WERI-Rb-1 (cell line): ENCODE data around the gene PBX3.

ENCODE experiments used
- DNase-seq: peaks from one replicate; pipeline ENCODE4 v3.0.0-alpha.2; 2020
- H3K27ac ChIP-seq: fragments of 250-450 bp; sonication (Bioruptor Pico); 2 replicates; pipeline ENCODE4 v1.5.1; 2020; ENCODE audit warnings: mild to moderate bottlenecking, moderate library complexity
- H3K27me3 ChIP-seq: fragments of 250-450 bp; sonication (Bioruptor Pico); 2 replicates; pipeline ENCODE4 v1.5.1; 2021; ENCODE audit warnings: mild to moderate bottlenecking, low read depth, moderate library complexity; ENCODE audit not compliant: insufficient read depth, severe bottlenecking
- H3K36me3 ChIP-seq: fragments of 250-450 bp; sonication (Bioruptor Pico); 2 replicates; pipeline ENCODE4 v1.5.1; 2020; ENCODE audit warnings: mild to moderate bottlenecking, moderate library complexity
- H3K4me3 ChIP-seq: 2 replicates; pipeline ENCODE4 v1.5.1; 2011; ENCODE audit warnings: low read depth, mild to moderate bottlenecking, control low read depth, low read length
- H3K9me3 ChIP-seq: fragments of 250-450 bp; sonication (Bioruptor Pico); 2 replicates; pipeline ENCODE4 v1.5.1; 2021; ENCODE audit warnings: mild to moderate bottlenecking, moderate library complexity; ENCODE audit not compliant: severe bottlenecking
- CTCF ChIP-seq: IDR thresholded peaks from 2 replicates; pipeline ENCODE4 v1.5.1; 2011; ENCODE audit warnings: low read depth, mild to moderate bottlenecking, control low read depth, inconsistent platforms, low read length

The PBX3 gene

GRCh38 chr9:125959315-125959714, 212.1 kb downstream of the PBX3 start:
- no peak overlapping the region for H3K4me3 ChIP-seq
- peaks cover 31% of the 10 kb centered on the region for H3K36me3 ChIP-seq
- no peak for DNase-seq
- no peaks in the 10 kb centered on the region for H3K27me3 ChIP-seq
- no peak overlapping the region for H3K27ac ChIP-seq
- no peaks in the 10 kb centered on the region for H3K9me3 ChIP-seq
- no peak for TF ChIP-seq CTCF

GRCh38 chr9:125959951-125960619, 212.9 kb downstream of the PBX3 start:
- Histone ChIP-seq H3K4me3 (no peak overlapping the region), H3K27me3 (no peaks in the 10 kb centered on the region), H3K27ac (no peak overlapping the region), H3K36me3 (peaks cover 37% of the 10 kb centered on the region), H3K9me3 (no peaks in the 10 kb centered on the region)
- no peak for DNase-seq
- no peak for TF ChIP-seq CTCF

- Histone ChIP-seq H3K27me3 (no peaks in the 10 kb centered on the region), H3K27ac (no peak overlapping the region), H3K4me3 (no peak overlapping the region), H3K36me3 (peaks cover 37% of the 10 kb centered on the region), H3K9me3 (no peaks in the 10 kb centered on the region)
- no peak for DNase-seq
- TF ChIP-seq CTCF = no peak
Measured at GRCh38 chr9:125960626-125961025, 213.5 kb downstream of the PBX3 start.

GRCh38 chr9:125961072-125961471, 213.9 kb downstream of the PBX3 start:
- H3K4me3 ChIP-seq = no peak overlapping the region
- H3K36me3 ChIP-seq = peaks cover 41% of the 10 kb centered on the region
- DNase-seq = no peak
- H3K27me3 ChIP-seq = no peaks in the 10 kb centered on the region
- no peak overlapping the region for H3K27ac ChIP-seq
- H3K9me3 ChIP-seq = no peaks in the 10 kb centered on the region
- no peak for TF ChIP-seq CTCF

- Histone ChIP-seq H3K36me3 (peaks cover 52% of the 10 kb centered on the region), H3K9me3 (no peaks in the 10 kb centered on the region), H3K27ac (no peak overlapping the region), H3K4me3 (no peak overlapping the region), H3K27me3 (no peaks in the 10 kb centered on the region)
- DNase-seq = no peak
- no peak for TF ChIP-seq CTCF
Measured at GRCh38 chr9:125963932-125964331, 216.8 kb downstream of the PBX3 start.

GRCh38 chr9:125964702-125965225, 217.6 kb downstream of the PBX3 start:
- no peaks in the 10 kb centered on the region for H3K27me3 ChIP-seq
- DNase-seq = no peak
- no peaks in the 10 kb centered on the region for H3K9me3 ChIP-seq
- no peak overlapping the region for H3K4me3 ChIP-seq
- no peak for TF ChIP-seq CTCF
- peak overlapping the region; percentile 67 for H3K27ac ChIP-seq
- peaks cover 52% of the 10 kb centered on the region for H3K36me3 ChIP-seq
